ENCODE data around the gene ERBB4. TPM values are rescaled to one million over a fixed set of nuclear protein-coding genes. Genes with fewer than 3 reads are reported as not detected.

Gene ERBB4
- total RNA-seq, 4 donors from 2014 or later: 1.6 to 5.7 (median 3.5) TPM

GRCh38 chr2:212426637-212427412 is 111.8 kb downstream of the ERBB4 start:
- Histone ChIP-seq H3K4me1 (no peaks in the 10 kb centered on the region), H3K9me3 (no peaks in the 10 kb centered on the region), H3K36me3 (no peaks in the 10 kb centered on the region), H3K27me3 (no peaks in the 10 kb centered on the region), H3K4me3 (no peak overlapping the region), H3K27ac (no peak overlapping the region)
- TF ChIP-seq CTCF (IDR thresholded peaks at IDR 0.05 in 4 of 5, conservative IDR thresholded peaks at IDR 0.05 in 1 of 5) (no peak), POLR2A (IDR thresholded peaks at IDR 0.05) (no peak)
- no peak for ATAC-seq
- DNase-seq: no peak
- intact Hi-C loops (cut with DNase I; ENCODE audit: low total_unique reads) (no loop called here), in situ Hi-C loops (cut with MboI; ENCODE audit: low sequenced_read_pairs in 4 of 4) (no loop called here)

- intact Hi-C loops (cut with DNase I; ENCODE audit: low total_unique reads): no loop called here
- H3K36me3 ChIP-seq: no peaks in the 10 kb centered on the region
- TF ChIP-seq POLR2A (IDR thresholded peaks at IDR 0.05) (no peak), CTCF (IDR thresholded peaks at IDR 0.05 in 4 of 5, conservative IDR thresholded peaks at IDR 0.05 in 1 of 5) (no peak)
- ATAC-seq (no peak), DNase-seq (no peak)
- H3K27ac ChIP-seq: no peak overlapping the region
- H3K27me3 ChIP-seq: no peaks in the 10 kb centered on the region
- in situ Hi-C loops (cut with MboI; ENCODE audit: low sequenced_read_pairs in 4 of 4): no loop called here
- H3K4me1 ChIP-seq: no peaks in the 10 kb centered on the region
- no peak overlapping the region for H3K4me3 ChIP-seq
- H3K9me3 ChIP-seq: no peaks in the 10 kb centered on the region
These were observed 114.5 kb downstream of the ERBB4 start for GRCh38 chr2:212424082-212424481.

- ATAC-seq (no peak), DNase-seq (no peak)
- intact Hi-C loops (cut with DNase I; ENCODE audit: low total_unique reads): no loop called here
- H3K9me3 ChIP-seq: no peaks in the 10 kb centered on the region
- TF ChIP-seq POLR2A (IDR thresholded peaks at IDR 0.05) (no peak), CTCF (IDR thresholded peaks at IDR 0.05 in 4 of 5, conservative IDR thresholded peaks at IDR 0.05 in 1 of 5) (no peak)
- in situ Hi-C loops (cut with MboI; ENCODE audit: low sequenced_read_pairs in 4 of 4): no loop called here
- H3K4me3 ChIP-seq: no peak overlapping the region
- no peaks in the 10 kb centered on the region for H3K36me3 ChIP-seq
- no peaks in the 10 kb centered on the region for H3K4me1 ChIP-seq
- no peaks in the 10 kb centered on the region for H3K27me3 ChIP-seq
- no peak overlapping the region for H3K27ac ChIP-seq
These were observed 115.5 kb downstream of the ERBB4 start for GRCh38 chr2:212423089-212423488.

- TF ChIP-seq POLR2A (IDR thresholded peaks at IDR 0.05) (no peak), CTCF (IDR thresholded peaks at IDR 0.05 in 4 of 5, conservative IDR thresholded peaks at IDR 0.05 in 1 of 5) (no peak)
- no peaks in the 10 kb centered on the region for H3K27me3 ChIP-seq
- intact Hi-C loops (cut with DNase I; ENCODE audit: low total_unique reads) (no loop called here), in situ Hi-C loops (cut with MboI; ENCODE audit: low sequenced_read_pairs in 4 of 4) (no loop called here)
- no peak overlapping the region for H3K4me3 ChIP-seq
- no peaks in the 10 kb centered on the region for H3K36me3 ChIP-seq
- no peak for DNase-seq
- no peak overlapping the region for H3K27ac ChIP-seq
- no peaks in the 10 kb centered on the region for H3K4me1 ChIP-seq
- no peak for ATAC-seq
- no peaks in the 10 kb centered on the region for H3K9me3 ChIP-seq
These were observed 116.9 kb downstream of the ERBB4 start for GRCh38 chr2:212421556-212422334.

Measured in gastrocnemius medialis (tissue), 4 donors.